Gastrocnemius medialis (tissue), 4 donors: ENCODE data around the gene COL6A1. TPM values are rescaled to one million over a fixed set of nuclear protein-coding genes. Genes with fewer than 3 reads are reported as not detected.

Source experiments
- ATAC-seq, 2 donors: fragments of 150-250 bp; one replicate each; pipeline ENCODE4 v1.9.1; 2016
- DNase-seq, 2 donors: peaks; one replicate each; pipeline ENCODE4 v3.0.0-alpha.2; 2019
- H3K27ac ChIP-seq, 4 donors: fragments of 200-600 bp; sonication (generic); 1 replicate in 1 of 4; 2 replicates in 3 of 4; pipeline ENCODE4 v1.5.1; 2016 to 2018; ENCODE audit warnings: mild to moderate bottlenecking in 2 of 4, moderate library complexity in 1 of 4
- H3K27me3 ChIP-seq, 3 donors: fragments of 200-600 bp; sonication (generic) in 2 of 3; 1 replicate in 1 of 3; 2 replicates in 2 of 3; pipeline versions ENCODE4 v1.5.1 to v1.6.0; 2016 to 2019; ENCODE audit warnings: mild to moderate bottlenecking in 1 of 3, moderate library complexity in 1 of 3
- H3K36me3 ChIP-seq, 2 donors: fragments of 200-600 bp; sonication (generic) in 1 of 2; one replicate each; pipeline ENCODE4 v1.5.1; 2017 to 2018
- H3K4me1 ChIP-seq, 2 donors: fragments of 200-600 bp; sonication (generic) in 1 of 2; one replicate each; pipeline ENCODE4 v1.5.1; 2016 to 2017; ENCODE audit warnings: mild to moderate bottlenecking in 2 of 2
- H3K4me3 ChIP-seq, 4 donors: fragments of 200-600 bp; sonication (generic) in 3 of 4; 1 replicate in 1 of 4; 2 replicates in 3 of 4; pipeline ENCODE4 v1.5.1; 2016 to 2019; ENCODE audit warnings: mild to moderate bottlenecking in 2 of 4
- H3K9me3 ChIP-seq, 3 donors: fragments of 200-600 bp; sonication (generic) in 2 of 3; 1 replicate in 1 of 3; 2 replicates in 2 of 3; pipeline ENCODE4 v1.5.1; 2016 to 2019
- CTCF ChIP-seq, 5 experiments: fragments of 450-650 bp in 3 of 5; fragments of 200-600 bp in 2 of 5; sonication (generic) in 2 of 5; IDR thresholded peaks in 4 of 5; conservative IDR thresholded peaks in 1 of 5; 1 replicate in 4 of 5; 2 replicates in 1 of 5; pipeline ENCODE4 v1.5.1; 2016 to 2019; ENCODE audit warnings: antibody characterized with exemption in 5 of 5, mild to moderate bottlenecking in 3 of 5, moderate library complexity in 3 of 5
- POLR2A ChIP-seq, 2 donors: fragments of 450-650 bp; IDR thresholded peaks; one replicate each; pipeline ENCODE4 v1.6.1; 2017; ENCODE audit warnings: antibody characterized with exemption in 2 of 2, mild to moderate bottlenecking in 2 of 2, moderate library complexity in 2 of 2
- in situ Hi-C, 4 donors: fragments of 200-750 bp; cut with MboI; loops; one replicate each; pipeline versions ENCODE4 v1.15.0 to v1.8.0; 2017; ENCODE audit warnings: low sequenced_read_pairs in 4 of 4
- intact Hi-C: fragments of 100-400 bp; cut with DNase I; formaldehyde crosslinking; loops from one replicate; pipeline ENCODE4 v1.15.1; 2023; ENCODE audit warnings: low total_unique reads
- total RNA-seq, 4 donors: library from RNA; depleted of rRNA; stranded (reverse); fragments of >200 nt; gene quantifications; one replicate each; pipeline versions ENCODE4 v1.1.0 to v1.2.3, GENCODE V29; 2016

COL6A1 gene
- total RNA-seq, 4 donors from 2014 or later: 50.5 to 97.8 (median 73.3) TPM

- DNase-seq (no peak), ATAC-seq (no peak)
These were observed 39.8 kb downstream of the COL6A1 start for GRCh38 chr21:46021398-46021797.

GRCh38 chr21:46021978-46022544 lies 40.5 kb downstream of the COL6A1 start:
- Histone ChIP-seq H3K4me3 (peak overlapping the region in 1 of 4 donors; percentile 34), H3K4me1 (no peaks in the 10 kb centered on the region), H3K36me3 (no peaks in the 10 kb centered on the region), H3K9me3 (no peaks in the 10 kb centered on the region), H3K27ac (peak overlapping the region in 3 of 4 donors; percentile 37 to 41 (median 41)), H3K27me3 (peaks cover 3 to 9% (median 7%) of the 10 kb centered on the region in 3 donors)
- intact Hi-C loops: no loop called here
- ATAC-seq (peak; percentile 70 to 71), DNase-seq (peak; percentile 37 to 69)
- in situ Hi-C loops: no loop called here
- TF ChIP-seq CTCF (IDR thresholded peaks at IDR 0.05 in 4 of 5, conservative IDR thresholded peaks at IDR 0.05 in 1 of 5) (no peak), POLR2A (IDR thresholded peaks at IDR 0.05) (no peak)

More at GRCh38 chr21:46021398-46021797, 39.8 kb downstream of the COL6A1 start:
- Histone ChIP-seq H3K4me1 (no peaks in the 10 kb centered on the region), H3K27me3 (peaks cover 3 to 11% (median 7%) of the 10 kb centered on the region in 3 donors), H3K9me3 (no peaks in the 10 kb centered on the region), H3K27ac (peak overlapping the region in 2 of 4 donors; percentile 34 to 38), H3K36me3 (no peaks in the 10 kb centered on the region), H3K4me3 (no peak overlapping the region)
- TF ChIP-seq POLR2A (IDR thresholded peaks at IDR 0.05): no peak
- no peak for TF ChIP-seq CTCF (IDR thresholded peaks at IDR 0.05 in 4 of 5, conservative IDR thresholded peaks at IDR 0.05 in 1 of 5)
- intact Hi-C loops (no loop called here), in situ Hi-C loops (no loop called here)

GRCh38 chr21:46022551-46023525 lies 41.3 kb downstream of the COL6A1 start:
- Histone ChIP-seq H3K9me3 (no peaks in the 10 kb centered on the region), H3K4me1 (no peaks in the 10 kb centered on the region), H3K27ac (peak overlapping the region in 2 of 4 donors; percentile 41), H3K27me3 (peaks cover under 1% of the 10 kb centered on the region in 3 donors), H3K4me3 (peak overlapping the region in 1 of 4 donors; percentile 34), H3K36me3 (no peaks in the 10 kb centered on the region)
- intact Hi-C loops (no loop called here), in situ Hi-C loops (no loop called here)
- DNase-seq (peak in 1 of 2 donors; percentile 50), ATAC-seq (peak; percentile 47 to 72)
- TF ChIP-seq CTCF (IDR thresholded peaks at IDR 0.05 in 4 of 5, conservative IDR thresholded peaks at IDR 0.05 in 1 of 5): no peak
- no peak for TF ChIP-seq POLR2A (IDR thresholded peaks at IDR 0.05)

- H3K9me3 ChIP-seq: no peaks in the 10 kb centered on the region
- H3K27me3 ChIP-seq: no peaks in the 10 kb centered on the region
- H3K36me3 ChIP-seq: no peaks in the 10 kb centered on the region
- H3K4me3 ChIP-seq: no peak overlapping the region
- no peak for DNase-seq
- in situ Hi-C loops: no loop called here
- intact Hi-C loops: no loop called here
- no peak overlapping the region for H3K27ac ChIP-seq
- ATAC-seq: no peak
- H3K4me1 ChIP-seq: no peaks in the 10 kb centered on the region
- TF ChIP-seq CTCF (IDR thresholded peaks at IDR 0.05 in 4 of 5, conservative IDR thresholded peaks at IDR 0.05 in 1 of 5) (no peak), POLR2A (IDR thresholded peaks at IDR 0.05) (no peak)
These were observed 42.0 kb downstream of the COL6A1 start for GRCh38 chr21:46023555-46023954.
